HG03571 (cell line): Measurements from ENCODE around the gene VPS18.

Experiments
- ATAC-seq: cut with Tn5 transposase; IDR thresholded peaks from one replicate; pipeline ENCODE4 v1.9.1; 2021; ENCODE audit not compliant: unreplicated experiment

VPS18 gene

DNA sequence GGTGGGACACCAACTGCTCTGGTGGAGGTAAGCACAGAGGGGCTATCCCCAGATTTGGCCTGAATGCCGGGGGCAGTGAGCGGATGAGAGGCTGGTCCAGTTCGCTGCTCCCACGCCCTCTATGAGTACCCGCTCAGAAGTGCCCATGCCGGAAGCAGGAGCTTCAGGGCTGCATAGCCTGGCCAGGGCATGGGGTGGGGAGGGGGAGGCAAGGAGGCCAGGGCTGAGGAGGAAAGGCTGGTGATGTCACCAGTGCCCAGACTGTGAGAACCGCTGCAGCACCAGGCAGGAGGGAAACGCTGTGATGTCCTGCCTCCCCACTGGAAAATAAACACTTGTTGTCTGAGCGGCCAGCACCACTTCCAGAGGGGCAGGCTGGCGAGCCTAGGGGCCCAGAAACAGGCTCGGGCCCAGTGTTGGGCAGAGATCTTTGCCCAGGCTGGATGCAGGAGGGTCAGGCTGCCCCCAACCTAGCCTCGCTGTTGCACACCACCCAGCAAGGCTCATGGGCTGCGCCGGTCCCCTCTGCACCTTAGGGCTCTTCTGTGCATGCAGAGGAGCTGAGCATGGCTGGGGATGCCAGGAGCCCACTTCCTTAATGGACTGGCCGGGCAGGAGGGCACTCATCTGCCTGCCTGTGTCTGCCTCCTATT is 24.0 kb downstream of the VPS18 start:
- no peak for ATAC-seq

DNA sequence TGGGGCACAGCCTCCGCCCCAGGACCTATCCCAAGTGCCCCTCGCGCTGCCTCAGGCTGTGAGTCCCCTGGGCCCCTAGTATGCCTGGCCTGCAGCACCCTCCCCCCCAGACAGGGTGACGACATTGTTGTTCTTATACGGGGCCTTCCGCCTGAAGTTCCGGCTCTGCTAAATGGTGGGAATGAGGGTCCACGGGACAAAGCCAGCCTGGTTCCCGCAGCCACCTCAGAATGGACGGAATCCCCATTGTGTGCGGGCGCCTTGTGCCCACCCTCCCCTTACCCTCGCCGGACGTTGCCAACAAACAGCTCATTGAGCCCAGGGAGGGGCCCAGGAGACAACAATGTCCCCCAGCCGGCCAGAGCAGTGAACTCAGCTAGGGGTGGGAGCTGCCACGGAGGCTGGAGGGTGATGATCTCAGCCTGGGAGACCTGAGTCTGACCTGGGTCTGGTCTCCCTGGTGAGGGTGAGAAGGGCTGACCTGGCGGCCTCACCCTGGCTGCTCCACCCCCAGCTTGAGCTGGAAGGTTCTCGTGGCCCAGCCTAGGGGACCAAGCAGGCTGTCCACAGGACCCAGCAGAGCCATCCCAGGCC is 24.6 kb downstream of the VPS18 start:
- ATAC-seq: no peak

DNA sequence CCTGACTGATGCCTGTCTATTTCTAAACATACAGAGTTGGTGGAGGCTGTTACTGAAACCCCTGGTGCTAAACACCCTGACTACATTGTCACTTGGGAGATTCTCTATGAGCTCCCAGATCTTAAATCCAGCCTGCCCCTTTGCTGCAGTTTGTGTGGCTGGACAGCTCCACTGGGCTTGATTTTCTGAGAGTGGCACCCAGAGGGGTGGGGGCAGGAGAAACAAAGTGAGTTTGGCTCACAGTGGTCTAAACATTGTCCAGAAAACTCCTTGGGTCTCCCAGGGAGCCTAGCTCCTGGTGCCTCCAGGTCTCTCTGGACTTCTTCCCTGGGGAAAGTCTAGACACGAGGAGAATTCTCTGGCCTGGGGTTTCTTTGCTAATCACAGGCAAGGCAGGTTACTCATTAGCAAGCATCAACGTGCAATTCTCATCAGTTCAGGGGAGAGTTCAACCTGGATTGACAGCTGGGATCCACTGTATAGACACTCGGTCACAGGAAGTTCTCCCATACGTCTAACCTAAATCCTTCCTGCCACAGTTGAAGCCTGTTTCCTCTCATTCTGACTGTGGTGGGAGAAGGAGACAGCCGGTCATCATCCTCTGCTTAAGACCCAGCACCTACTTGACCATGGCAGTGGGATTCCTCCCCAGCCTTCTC is 27.8 kb downstream of the VPS18 start:
- ATAC-seq: no peak

DNA sequence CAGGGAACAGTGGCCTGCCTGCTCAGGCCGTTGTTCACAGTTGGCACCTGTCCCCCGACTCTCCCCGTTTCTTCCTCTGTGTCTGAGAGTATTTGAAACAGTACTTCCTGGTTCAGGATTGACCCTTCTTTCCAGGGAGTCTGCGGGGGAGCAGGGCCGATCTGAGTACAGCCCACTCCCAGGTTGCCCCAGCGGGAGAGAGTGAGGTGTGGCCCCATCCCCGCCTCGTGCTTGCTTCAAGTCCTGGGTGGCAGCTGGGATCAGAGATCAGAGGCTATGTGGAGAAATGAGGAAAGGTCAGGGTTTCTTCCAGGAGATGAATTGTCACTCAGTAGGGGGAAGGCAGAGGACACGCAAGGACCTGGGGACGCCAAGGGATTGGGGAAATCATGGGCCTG is 28.4 kb downstream of the VPS18 start:
- no peak for ATAC-seq

DNA sequence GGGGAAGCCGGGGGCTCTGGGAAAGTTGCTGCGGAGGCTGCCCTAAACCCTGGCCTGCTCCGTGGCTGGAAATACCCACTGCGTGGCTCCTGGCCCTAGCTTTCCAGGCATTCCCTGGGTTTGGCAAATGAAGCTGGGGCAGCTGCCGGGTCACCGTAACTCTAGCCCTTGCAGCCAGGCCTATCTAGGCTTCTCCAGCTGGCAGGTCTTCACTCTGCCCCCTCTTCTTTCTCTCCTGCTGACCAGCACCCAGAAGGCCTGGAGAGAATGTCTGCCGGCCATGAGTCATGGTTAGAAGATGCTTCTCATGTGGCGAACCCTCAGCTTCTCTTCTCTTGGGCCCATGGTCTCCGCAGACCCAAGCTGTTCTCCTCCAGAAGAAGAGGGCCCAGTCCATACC is 29.3 kb downstream of the VPS18 start:
- ATAC-seq: no peak

DNA sequence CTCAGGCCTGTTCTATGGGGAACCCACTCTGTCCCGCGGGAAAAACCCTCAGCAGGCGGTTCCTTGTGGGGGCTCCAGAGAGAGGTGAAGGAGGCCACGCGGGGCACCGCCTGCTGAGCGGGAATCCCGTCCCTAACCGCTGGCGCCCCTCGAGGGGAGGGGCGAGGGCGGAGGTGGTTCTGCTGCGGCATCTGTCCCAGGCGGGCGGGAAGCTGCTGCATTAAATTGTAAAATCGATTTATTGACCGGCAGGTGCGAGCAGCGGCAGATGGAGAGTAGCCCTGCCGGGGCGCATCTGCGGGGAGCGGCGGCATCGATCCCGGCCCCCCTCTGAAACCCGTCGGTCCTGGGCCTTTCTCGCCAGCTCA is 31.2 kb downstream of the VPS18 start:
- no peak for ATAC-seq

DNA sequence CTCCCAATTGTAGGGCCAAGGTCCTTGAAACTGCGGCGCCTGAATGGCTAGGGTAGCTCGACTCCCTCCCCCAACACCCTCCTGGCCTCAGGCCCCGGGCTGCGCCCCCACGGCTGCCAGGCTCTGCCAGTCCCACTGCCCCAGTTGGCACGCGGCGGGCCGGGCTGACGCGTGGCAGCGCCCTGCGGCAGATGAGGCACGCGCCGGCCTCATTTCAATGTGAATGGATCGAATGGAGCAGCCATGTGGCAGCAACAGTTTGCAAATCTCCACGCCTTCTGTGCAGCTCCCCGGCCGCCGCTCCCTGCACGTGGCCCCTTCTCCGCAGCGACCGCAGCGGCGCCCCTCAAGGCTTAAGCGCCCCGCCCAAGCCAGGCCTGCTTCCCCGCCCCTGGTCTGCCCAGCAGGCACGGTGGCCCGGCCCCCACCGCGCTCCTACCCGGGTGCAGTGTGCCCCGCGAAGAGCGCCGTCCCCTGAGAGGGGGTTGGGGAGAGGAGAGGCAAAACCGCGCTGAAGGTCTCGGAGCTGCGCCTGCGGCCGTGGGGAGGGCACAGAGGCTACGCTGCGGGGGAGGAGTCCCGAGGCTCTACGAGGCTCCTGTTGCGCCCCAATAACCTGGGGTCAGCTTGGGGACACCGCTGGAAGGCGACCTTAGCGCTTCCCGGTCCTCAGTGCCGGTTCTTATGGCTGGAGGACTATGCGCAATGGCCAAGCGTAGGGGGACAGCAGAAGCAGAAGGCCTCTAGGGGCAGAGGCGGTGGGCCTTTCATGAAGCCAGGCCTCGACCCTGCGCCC is 31.8 kb downstream of the VPS18 start:
- ATAC-seq: no peak

DNA sequence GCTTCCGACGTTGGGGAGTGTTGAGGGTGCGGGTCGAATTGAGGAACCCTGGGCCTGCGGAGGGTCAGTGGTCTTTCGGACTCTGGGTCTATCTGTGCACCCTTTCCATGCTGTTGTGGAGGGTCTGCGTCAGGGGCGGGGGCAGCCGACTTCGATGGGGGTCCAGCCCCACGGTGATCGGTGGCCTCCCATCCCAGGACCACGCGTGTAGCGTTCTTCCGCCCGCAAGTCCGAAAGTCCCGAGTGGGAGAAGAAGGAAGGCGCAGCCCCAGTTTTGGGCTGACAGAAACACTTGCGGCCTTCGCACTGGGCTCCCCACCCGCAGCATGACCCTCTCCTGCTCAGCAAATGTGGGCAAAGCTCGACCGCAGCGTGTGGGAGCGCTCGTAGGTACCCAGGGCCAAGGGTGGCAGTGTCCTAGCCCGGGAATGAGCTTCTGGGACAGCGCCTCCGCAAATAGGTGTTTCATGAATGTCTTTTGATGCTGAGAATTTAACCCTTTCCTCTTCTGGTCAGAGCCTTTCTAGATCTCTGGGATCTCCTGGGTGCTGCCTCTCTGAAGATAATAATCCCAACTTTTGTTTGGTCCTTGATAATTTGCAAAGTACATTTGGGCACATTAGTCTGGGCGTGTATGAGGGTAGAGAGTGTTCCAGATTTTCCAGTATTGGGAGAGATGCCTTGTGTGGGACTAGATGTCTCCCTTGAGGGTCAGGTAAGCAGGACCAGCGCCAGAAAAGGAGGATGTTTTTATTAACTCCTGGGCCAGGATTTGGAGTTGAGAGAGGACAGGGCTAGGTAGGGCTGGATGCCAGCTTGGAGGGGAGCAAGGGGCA is 32.6 kb downstream of the VPS18 start:
- no peak for ATAC-seq

DNA sequence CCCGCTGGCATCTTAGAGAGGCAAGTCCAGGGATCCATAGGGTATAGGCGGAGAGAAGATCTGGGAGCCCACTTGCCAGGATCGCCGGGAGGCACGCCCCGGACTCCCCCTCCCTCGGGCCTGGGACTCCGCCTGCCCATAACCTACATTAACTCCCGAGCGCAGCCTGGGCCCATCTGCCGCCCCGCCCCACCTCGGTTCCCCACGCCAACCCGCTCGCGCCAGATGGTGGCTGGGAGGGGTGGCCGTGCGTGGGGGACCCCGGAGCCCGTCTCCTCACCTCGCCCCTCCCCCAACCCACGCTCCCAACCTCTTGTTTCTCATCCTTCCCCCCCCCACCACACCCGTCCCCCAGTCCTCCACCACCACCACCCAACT is 33.2 kb downstream of the VPS18 start:
- no peak for ATAC-seq

DNA sequence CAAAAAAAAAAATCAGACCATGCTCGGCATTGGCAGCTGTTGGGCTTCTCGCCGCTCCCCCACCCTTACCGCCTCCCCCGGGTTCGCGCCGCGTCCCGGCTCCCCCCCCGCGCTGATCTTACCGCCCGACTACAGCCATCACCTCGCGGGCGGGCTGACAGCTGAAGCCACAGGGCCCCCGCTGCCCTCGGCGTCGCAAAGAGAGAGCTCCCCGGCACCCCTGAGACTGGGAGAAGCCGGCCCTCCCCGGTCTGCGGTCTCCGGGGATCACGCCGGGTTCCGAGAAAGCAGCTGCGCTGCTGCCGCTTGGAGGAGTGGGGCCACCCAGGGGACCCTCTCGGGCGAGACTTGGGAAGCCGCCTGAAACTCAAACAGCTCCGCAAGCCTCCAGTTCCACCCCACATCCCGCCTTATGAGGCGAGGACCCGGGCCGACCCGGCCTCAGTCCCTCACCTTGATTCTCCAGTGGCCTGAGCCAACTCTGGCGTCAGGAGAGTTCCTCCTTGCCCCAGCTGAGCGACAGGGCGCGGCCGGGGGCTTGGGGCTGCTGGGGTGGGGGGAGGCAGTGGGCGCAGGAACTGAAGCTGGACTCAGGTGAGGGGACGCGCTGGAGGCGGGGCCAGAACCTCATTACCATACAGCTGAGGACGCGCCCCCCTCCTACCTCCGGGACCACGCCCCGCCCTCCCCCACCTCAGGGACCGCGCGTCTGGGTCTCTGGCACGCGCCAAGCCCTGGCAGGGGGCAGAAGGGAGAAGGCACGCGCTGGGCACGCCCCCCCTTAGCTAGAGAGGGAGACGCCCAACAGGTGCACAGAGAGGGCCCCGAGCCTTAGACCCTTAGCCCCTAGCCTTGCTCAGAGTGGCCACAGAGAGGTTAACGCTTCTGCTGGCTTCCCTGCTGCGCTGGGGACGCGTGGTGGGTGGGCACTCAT is 33.9 kb downstream of the VPS18 start:
- ATAC-seq: no peak

DNA sequence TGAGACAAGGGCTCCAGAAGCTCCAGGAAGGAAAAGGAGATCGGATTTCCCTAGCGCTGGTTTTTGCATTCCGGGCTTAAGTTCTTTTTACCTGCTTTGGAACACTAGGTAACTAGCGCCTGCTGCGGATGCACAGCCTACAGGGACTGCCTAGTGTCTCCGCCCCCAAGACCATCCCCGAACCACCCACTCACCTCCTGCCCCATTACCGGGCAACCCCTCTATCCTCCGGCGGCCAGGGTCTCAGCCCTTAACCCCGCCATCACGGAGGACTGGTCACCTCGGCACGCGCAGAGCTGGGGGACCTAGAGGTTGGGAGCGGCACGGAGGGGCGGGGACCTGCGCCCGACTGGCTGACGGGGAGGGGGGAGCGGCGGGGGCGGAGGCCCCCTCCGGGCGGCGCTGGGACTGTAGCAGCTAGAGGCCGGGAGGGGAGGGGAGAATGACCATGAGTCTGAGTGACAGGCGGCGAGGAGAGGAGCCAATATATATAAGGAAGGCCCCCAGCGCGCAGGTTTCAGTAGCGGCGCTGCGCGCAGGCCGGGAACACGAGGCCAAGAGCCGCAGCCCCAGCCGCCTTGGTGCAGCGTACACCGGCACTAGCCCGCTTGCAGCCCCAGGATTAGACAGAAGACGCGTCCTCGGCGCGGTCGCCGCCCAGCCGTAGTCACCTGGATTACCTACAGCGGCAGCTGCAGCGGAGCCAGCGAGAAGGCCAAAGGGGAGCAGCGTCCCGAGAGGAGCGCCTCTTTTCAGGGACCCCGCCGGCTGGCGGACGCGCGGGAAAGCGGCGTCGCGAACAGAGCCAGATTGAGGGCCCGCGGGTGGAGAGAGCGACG is 34.8 kb downstream of the VPS18 start, which contains the start of gene DLL4:
TSS of gene DLL4 (plus strand) at position 520 of the 839 bp plus-strand sequence. CDS start 329 bp downstream, outside the sequence.
- no peak for ATAC-seq

DNA sequence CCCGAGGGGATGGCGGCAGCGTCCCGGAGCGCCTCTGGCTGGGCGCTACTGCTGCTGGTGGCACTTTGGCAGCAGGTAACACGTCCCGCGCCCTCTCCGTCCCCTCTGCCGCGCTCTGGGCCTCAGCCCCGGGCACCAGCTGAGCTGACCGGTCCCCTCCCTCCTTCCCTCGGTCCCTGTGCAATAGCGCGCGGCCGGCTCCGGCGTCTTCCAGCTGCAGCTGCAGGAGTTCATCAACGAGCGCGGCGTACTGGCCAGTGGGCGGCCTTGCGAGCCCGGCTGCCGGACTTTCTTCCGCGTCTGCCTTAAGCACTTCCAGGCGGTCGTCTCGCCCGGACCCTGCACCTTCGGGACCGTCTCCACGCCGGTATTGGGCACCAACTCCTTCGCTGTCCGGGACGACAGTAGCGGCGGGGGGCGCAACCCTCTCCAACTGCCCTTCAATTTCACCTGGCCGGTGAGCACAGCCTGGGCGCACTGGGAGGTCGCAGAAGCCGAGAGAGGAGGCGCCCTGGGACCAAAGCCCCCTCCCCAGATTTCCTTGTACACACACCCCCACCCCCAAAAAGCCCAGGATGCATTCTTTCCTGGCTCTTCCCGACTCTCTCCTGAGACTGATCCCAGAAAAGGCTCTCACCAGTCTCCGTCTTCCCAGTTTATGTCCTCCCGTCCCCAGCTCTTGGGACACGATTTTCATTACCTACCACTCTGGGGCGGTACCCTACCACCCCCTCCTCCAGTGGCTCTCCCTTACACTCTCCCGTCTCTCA is 35.6 kb downstream of the VPS18 start:
- ATAC-seq: no peak

DNA sequence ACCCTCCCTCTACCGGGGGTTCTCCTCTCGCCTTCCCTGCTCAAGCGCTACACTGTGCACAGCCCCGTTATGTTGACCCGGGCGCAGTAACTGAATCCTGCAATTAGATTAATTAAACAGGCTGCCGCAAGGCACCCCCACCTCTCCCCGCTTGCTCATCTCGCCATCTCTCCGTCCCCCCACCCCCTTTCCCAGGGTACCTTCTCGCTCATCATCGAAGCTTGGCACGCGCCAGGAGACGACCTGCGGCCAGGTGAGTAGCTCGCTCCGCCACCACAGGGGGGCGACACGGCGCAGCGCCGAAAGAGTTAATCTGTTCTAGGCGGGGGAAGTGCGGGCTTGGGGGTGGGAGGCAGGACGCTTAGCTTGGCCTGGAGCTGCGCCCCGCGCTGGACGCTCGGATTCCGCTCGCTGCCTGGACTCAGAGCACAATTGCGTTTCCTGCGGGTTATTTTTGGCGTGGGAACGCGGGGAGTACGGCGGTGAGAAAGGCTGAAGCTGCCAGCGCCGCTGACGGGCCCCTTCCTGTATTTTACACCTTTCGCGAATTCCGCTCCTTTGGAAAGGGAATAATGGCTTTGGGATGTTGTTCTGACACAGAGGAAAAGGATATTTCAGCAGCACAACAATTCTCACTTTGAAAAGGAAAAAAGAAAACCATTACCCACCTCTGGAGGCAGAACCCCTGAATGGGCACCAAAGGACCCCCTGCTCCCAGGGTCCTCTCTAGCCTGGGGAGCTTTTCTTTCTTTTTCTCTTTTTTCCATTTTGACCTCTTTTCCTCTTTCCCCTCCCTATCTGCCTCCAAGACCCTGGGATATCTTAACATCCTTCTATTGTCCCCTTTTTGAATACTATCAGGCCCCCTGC is 36.4 kb downstream of the VPS18 start:
- ATAC-seq: no peak

DNA sequence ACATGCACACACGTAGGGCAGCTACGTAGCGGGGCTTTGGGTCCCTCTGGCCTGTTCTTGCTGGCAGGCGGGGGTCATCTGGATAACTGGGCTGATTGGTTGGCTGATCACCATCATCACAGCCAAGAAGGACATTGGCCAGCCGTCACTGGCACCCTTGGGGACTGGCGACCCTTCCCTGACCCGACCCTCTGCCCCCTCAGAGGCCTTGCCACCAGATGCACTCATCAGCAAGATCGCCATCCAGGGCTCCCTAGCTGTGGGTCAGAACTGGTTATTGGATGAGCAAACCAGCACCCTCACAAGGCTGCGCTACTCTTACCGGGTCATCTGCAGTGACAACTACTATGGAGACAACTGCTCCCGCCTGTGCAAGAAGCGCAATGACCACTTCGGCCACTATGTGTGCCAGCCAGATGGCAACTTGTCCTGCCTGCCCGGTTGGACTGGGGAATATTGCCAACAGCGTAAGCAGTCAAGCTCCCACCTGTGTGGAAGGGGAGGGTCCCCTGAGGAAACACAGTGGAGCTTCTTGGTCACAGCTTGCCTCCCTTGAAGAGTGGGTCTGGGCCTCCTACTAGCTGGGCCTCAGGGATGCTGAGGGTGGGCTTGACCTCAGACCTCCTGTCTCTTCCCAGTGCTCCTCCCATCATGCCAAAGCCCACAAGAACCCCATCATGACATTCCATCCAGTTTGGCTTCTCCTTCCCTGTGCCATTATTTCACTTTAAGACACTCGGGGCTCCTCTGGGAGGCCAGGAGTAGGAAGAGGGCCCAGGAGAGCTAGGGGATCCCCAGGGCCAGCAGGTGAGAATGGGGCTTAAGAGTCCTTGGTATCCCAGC is 37.3 kb downstream of the VPS18 start:
- ATAC-seq: no peak

DNA sequence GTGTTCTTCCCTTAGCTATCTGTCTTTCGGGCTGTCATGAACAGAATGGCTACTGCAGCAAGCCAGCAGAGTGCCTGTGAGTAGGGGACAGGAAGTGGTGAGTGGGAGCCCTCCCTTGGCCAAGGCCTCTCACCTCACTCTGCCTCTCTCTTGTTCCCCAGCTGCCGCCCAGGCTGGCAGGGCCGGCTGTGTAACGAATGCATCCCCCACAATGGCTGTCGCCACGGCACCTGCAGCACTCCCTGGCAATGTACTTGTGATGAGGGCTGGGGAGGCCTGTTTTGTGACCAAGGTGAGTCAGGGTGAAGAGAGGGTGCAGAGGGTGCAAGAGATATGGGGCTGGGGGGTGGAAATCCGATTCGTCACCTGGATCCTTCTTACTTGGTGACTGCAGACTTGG is 37.9 kb downstream of the VPS18 start:
- no peak for ATAC-seq
